GM21381 (cell line): ENCODE data around the gene MAP4K4.
A peak's percentile ranks its signal among the peaks of the same experiment; 100 is the strongest.

Experiments used
- ATAC-seq: cut with Tn5 transposase; IDR thresholded peaks from one replicate; pipeline ENCODE4 v1.9.1; 2021; ENCODE audit warnings: mild to moderate bottlenecking, moderate library complexity; ENCODE audit not compliant: unreplicated experiment

The MAP4K4 gene

DNA sequence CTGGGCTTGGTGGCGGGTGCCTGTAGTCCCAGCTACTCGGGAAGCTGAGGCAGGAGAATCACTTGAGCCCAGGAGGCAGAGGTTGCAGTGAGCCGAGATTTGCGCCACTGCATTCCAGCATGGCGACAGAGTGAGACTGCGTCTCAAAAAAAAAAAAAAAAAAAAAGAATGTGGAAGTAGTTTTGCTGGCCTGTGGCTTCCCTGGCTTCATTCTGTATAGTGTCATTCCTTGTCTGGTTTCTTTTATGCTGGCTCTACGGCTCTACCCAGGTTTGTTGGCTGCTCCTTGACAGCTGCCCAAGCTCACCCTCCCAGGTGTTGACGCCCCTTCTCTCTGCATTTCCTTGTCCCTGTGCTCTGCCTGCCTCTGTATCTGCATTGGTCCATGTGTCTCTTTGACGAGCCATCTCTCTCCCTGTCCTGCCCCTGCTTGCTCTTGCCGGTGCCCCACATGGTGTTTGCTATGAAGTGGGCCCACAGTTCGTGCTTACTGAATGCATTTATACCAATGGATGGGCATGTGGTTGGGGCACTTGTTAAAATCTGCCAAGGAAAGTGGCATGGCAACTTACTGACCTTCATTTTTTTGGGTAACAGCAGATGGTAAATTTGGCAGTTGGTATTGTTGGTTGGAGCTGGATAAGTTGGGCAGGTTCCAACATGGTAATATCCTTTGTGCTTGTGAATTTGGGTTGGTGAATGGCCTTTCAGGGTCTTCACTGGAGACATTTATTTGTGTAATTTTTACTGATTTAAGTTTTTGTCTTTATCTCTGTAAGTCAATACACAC is 113.9 kb downstream of the MAP4K4 start:
- ATAC-seq = no peak

DNA sequence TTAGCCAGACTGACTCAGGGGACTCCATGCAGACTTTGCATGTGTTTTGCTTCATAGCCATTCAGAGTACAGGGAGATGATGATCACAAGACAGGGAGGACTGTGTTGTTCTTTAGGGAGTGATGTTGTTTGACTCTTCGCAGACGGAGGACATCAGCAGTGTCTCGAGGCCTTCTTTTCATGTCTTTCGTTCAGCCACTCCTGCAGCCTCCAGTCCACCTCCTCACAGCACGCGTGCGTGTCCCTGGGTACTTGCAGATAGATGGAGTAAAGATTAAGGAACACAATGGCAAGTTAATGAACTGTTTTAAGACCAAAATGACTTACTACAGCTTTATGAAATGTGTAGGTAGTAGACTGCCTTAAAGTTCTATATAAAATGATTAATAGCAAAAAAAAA is 114.7 kb downstream of the MAP4K4 start:
- ATAC-seq = no peak

DNA sequence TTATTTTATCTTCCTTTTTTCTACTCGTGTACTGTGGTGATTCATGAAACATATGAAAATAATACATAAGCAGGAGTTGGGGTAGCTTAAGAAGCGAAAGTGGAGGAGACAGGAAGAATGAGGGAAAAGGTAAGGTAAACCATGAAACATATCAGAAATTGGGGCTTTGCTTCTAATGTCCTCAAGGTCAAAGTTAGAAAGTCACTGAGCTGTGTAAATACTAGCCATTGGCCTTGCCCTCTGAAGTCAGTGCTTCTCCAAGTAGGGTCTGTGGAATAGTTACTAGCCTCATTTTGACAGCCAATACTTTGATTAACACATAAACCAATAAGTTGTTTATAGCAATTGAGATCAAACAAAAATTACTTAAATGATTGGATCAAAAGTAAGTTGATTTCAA is 117.2 kb downstream of the MAP4K4 start:
- ATAC-seq = no peak

DNA sequence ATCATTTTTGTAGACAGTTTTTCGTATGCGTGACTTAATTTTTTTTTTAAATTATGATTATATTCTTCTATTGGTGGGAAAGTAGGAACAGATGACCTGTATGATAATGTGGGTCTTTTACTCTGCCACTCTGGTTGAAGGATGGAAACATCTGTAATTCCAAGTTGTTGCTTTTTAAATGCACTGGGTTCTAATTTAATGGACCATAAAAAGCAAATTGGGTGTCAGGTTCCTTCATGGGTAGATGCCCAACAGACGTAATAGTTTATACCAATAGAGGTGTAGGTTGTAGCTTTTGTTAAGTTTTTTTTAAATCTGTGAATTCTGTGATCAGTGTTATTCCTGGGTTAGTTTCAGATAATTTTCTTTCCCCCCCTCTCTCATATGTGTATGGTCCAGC is 117.6 kb downstream of the MAP4K4 start:
- no peak for ATAC-seq

DNA sequence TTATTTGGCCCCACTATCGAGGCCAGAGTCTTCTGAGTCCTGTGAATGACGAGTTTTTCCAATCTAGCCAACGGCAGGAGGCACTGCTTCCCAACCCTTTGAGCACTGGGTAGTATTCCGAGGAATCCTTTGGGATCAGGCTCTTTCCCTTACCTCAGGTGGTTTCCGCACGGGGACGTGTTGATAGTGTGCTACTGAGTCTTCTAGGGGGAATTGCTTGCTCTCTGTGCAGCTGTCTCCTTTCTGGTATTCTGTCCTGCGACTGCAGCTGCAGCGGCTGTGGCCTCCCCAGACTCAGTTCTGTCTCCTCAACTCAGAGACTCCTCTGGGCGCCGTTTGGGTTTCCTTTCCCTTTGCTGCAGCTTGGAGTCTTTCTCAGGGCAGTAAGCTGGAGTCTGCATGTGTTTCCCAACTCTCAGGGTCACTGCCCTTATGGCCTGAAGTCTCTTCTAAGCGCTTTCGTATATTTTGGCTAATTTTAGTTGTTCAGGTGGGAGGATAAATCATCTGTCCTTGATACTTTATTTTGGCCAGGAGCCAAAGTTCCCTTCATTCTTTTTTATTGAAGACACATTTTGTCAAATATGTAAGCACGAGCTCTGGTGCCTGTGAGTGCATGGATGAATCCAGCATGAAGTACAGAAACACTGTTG is 118.4 kb downstream of the MAP4K4 start:
- no peak for ATAC-seq

DNA sequence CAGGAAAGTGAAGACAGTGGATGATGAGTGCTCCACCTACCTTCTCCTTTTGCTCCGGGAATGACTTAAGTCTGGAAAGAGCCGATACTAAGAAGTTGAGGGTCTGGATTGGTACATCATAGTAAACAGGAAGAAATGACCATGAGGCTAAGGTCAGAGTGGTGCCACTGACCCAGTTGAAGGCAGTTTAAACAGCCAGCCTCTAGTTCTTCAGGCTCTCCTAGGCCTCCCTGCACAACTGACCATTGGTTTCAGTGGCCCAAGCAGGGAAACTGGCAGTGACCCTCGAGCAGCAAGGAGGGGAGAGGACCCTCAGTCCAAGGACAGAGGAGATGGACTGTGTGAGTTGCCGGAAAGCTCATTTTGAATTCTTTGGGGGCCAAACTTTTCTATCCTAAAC is 119.1 kb downstream of the MAP4K4 start:
- ATAC-seq = no peak

DNA sequence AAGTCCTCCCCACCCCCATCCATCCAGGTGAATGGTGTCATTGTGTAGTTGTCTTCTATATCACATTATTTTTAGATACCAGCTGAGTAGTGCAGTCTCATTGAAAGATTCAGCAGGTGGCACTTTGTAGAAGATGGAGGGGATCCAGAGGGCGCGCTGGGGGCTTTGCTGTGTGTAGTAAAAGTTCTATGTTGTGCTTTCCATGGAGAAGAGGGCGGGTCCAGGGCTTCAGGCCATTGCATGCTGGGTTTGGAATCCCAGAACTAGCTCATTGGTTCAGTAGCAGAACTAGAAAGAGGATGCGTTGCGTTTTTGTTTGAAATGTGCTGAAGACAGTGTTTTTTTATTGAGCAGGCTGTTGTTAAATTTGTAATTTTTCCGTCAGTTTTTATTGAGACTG is 120.0 kb downstream of the MAP4K4 start:
- ATAC-seq = no peak

DNA sequence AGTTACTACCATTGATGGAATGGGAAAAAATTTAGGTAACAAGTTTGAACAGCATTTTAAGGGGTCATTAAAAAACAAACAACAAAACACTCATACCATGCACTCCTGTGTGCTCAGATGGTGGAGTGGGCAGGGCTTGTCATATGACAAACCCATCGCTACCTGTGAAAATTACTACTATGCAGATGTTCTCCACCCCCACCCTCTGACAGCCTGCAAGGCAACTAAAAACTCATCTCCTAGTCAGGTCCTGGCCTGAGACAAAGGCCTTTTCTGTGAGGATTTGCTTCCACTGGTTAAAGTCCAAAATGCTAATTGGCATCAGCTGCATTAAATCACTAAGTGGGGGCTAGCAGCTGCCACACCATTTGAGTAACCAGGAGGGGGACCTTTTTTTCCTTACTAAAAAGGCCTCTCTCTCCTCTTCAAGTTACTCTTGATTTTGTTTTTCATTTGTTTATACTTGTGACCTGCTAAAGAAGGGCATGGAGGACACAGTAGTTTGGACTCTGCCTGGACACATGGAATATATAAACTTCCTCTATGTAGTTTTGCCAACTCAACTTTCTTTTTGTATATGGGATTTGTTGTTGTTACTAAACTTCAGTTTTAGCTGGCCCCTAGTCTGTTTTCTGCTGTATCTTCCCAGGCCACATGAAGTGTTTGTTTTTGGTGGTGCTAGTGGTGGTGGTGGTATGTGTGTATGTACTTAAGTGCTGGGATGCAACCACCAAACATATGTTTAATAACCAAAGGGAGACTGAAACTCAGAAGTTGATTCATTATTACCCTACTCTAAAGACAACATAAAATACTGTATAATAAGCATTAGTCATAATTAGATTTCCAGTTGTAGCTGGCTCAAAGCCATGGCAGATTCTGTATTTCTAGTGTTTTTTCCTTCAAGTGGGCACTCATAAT is 121.3 kb downstream of the MAP4K4 start:
- ATAC-seq = no peak

DNA sequence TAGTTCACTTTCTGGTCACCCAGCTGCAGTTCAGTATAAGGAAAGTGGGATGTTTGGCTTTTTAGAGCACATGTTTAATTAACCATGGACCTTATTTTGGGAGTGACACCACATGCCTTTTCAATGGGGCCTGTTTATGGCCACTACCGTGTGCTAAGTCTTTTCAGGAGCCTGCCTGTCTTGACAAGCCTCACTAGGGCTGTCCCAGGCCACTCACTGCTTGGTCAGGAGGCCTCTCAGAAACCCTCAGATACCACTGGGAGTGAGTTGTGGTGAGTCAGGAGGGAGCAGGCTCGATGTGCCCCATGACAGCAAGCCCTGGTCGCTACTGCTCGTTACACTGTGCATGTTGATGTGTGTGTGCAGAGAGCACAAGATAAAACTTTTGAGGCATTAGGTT is 123.0 kb downstream of the MAP4K4 start:
- no peak for ATAC-seq

DNA sequence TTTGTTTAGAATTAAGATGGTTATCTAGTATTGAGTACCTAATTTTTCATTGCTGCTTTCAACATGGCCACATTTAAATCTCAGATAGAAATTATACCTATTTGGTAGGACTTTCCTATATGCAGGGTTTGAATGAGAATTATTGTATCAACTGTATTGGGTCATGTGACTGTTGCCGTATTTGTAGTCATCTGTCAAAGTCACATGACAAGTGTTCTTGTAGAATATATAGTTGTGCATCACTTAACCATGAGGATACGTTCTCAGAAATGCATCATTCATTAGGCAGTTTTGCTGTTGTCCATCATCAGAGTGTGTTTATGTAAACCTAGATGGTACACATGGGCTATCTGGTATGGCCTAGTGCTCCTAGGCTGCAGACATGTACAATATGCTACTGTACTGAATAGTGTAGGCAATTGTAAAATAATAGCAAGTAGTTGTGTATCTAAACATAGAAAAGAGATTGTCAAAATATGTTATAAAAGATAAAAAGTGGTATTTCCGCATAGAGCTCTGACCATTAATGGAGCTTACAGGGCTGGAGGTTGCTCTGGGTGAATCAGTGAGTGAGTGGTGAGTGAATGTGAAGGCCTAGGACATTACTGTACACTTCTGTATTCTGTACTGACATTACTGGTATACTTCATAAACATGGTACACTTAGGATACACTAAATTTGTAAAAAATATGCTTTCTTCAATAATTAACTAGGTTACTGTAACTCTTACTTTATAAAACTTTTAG is 123.7 kb downstream of the MAP4K4 start:
- no peak for ATAC-seq

DNA sequence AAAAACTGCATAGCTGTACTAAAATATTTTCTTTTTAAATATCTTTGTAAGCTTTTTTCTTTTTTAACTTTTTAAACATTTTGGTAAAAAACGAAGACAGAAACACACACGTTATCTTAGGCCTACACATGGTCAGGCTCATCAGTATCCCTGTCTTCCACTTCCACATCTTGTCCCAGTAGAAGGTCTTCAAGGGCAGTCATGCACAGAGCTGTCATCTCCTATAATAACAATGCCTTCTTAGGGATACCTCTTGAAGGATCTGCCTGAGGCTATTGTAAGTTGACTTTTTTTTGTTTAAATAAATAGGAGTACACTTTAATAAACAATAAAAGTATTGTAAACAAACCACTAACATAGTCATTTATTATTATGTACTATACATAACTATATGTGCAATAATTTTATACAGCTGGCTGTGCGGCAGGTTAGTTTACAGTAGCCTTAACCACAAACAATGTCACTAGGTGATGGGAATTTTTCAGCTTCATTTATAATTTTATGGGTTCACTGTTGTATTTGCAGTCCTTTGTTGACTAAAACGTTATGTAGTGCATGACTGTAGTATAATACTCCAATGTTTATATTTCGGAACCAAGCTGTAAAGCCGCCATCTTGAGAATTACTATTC is 124.4 kb downstream of the MAP4K4 start:
- no peak for ATAC-seq

DNA sequence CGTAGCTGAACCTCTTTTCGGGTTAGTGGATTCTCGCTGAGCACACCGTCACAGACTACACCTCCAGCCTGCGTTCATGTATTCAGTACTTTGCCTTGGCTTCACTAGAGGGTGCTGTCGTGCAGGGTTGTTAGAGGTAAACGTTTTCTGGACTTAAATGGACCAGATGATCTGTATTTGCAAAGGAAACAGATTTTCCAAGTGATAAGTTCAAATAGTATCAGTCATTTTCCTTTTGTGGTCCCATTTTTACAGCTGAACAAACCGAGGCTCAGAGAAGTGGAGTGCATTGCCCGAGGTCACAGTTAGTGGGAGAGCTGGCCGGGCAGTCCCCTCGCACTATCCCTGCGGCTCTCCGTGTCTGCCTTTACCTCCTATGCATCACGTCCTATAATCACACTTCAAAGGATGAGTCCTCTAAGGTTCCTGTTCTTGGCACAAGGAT is 125.9 kb downstream of the MAP4K4 start:
- ATAC-seq = peak; percentile 75

DNA sequence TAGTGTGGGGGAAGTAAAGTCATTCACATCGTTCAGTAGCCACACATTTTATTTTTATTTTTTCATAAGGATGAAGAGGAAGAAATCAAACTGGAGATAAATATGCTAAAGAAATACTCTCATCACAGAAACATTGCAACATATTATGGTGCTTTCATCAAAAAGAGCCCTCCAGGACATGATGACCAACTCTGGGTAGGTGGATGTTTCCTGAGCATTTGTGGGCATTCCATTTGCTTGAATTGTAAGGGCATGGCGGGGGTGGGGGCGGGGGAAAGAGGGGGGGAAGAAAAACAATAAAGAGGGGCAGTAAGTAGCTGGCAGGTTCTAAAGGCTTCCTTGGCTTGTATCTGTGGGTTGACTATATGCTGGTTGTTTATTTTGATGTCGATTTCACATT is 126.4 kb downstream of the MAP4K4 start:
- ATAC-seq = no peak

DNA sequence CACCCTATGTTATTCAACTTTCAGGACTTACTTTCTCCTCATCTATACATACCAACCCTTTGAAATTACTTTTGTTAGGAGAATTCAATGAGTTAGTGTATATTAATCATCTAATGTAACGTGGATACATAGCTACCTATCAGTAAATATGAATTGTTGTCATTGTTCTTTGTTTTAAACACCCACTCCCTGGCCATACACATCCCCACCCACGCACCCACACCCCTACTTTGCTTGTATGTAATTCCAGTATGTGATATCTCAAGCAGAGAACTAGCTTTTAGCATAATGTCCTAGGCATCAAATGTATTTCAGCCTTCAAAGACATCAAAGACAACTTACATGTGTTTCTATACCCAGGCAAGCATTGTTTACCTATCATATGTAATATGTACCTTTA is 129.2 kb downstream of the MAP4K4 start:
- ATAC-seq = no peak

DNA sequence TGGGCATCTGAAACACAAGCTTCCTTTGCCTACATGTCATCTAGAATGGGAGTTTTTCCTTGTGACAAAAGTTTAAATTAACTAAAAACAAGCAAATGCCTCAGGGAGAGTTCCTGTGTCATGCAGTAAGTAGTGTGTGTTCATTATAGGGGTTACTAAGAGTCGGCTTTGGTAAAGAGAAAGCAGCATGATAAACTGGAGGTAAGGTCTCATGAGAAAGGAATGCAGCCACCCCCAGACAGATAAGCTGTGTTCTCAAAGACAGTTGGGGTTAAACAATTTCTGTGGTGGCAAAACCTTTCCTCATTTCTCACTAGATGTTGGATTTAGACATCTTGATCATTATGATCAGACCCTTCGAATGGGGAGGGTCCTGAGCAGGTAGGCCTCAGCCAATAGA is 129.7 kb downstream of the MAP4K4 start:
- no peak for ATAC-seq

DNA sequence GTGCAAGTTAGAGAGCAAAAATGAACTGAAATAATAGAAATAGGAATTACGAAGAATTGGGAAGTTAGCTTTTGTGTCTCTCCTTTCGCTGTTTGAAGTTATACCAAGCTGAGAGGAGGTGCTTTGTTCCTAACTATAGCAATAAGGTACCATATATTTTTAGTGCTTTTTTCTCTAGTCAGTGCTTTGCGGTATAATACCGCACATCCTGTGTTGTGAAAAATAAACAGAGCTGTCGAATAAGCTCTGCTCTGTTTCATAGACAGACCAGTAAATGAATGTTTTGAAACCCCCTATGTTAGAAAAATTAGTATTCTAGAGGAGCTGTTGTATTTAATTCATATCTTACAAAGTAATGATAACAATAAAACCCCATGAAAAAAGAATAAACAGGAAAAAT is 130.8 kb downstream of the MAP4K4 start:
- no peak for ATAC-seq

DNA sequence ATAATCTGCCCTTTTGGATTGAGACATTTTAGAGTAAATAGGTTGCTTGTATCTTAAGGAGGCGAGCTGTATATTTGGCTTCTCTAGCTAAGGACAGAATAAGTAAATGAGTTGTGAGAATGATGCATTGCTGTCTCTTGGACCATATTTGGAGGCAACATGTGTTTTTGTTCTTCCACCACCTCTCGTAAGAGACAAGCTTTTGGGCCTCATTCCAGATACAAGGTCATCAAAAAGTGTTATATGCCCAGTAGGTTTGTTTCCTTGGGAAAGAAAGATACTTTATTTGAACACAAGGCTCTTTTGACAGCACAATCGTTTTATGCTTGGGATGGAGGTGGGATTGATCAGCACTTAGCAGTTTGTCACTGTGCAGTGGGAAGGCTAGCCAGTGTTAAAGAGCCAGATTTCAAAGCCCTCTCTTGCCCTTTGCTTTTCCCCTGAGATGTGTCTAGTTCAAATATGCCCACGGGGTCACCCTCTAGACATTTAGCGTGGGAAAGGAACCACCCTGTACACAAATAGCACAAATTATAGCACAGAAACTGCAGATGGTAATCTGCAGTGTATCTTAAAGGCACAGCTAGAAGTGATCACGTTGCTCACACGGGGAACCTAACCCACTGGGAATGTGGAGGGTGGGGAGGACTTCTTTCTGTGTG is 131.3 kb downstream of the MAP4K4 start:
- ATAC-seq = no peak

DNA sequence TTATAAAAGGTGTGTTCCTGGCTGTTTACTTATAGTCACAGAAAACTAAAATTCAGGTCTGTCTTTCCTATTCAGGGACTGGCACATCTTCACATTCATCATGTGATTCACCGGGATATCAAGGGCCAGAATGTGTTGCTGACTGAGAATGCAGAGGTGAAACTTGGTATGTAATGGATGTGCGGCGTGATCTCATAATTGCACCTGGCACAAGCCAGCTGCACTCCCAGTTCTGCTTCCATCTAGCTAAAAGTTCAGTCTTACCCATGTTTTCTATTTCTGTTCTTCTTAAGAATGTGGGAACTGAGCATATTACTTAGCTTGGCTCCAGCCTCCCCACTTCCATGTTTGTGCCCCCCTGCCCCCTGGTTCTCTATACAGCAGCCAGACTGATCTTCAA is 131.9 kb downstream of the MAP4K4 start:
- ATAC-seq = no peak

DNA sequence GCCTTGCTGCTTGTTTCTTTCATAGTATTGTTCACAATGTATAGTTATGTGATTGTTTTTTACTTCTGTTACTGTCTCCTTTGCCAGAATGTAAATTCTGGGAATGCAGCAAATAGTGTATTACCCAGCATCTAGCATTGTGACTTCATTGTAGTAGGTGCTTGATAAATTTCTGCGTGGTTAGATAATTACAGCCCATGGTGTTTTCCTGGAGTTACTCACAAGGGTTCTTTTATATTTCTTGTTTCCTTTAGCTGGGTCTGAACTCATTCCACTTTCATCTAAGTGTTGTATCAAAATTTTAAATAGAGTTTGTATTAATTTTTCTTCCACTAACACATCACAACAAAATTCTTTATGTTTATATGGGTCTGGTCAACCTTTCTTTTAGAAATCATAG is 132.6 kb downstream of the MAP4K4 start:
- no peak for ATAC-seq

DNA sequence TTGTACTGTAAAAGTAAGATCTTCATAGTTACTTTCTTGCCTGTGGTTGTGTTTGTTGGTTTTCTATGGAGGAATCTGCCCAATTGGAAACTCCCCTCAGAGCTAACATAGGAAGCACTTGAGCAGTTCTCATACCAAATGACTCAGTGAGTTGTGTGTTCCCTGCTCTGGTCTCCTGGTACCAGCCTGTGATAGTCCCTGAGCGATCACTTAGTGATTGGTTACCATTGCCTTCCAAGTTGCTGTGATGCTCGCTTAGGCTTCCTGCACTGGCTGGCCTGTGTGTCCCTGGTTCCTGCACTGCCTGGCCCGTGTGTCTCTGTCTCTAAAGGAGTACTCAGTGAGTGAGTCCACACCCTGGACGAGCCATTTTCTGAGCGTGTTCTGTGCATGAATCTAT is 133.0 kb downstream of the MAP4K4 start:
- no peak for ATAC-seq
